HG03060 (cell line): ENCODE measurements around the gene CNNM4.

ENCODE experiments used
- ATAC-seq: cut with Tn5 transposase; IDR thresholded peaks from one replicate; pipeline ENCODE4 v1.9.1; 2021; ENCODE audit warnings: low read depth, moderate number of reproducible peaks; ENCODE audit not compliant: unreplicated experiment

CNNM4 gene

GRCh38 chr2:96853321-96853720, 92.6 kb downstream of the CNNM4 start:
- no peak for ATAC-seq

GRCh38 chr2:96856776-96857666, 96.3 kb downstream of the CNNM4 start:
- no peak for ATAC-seq

DNA sequence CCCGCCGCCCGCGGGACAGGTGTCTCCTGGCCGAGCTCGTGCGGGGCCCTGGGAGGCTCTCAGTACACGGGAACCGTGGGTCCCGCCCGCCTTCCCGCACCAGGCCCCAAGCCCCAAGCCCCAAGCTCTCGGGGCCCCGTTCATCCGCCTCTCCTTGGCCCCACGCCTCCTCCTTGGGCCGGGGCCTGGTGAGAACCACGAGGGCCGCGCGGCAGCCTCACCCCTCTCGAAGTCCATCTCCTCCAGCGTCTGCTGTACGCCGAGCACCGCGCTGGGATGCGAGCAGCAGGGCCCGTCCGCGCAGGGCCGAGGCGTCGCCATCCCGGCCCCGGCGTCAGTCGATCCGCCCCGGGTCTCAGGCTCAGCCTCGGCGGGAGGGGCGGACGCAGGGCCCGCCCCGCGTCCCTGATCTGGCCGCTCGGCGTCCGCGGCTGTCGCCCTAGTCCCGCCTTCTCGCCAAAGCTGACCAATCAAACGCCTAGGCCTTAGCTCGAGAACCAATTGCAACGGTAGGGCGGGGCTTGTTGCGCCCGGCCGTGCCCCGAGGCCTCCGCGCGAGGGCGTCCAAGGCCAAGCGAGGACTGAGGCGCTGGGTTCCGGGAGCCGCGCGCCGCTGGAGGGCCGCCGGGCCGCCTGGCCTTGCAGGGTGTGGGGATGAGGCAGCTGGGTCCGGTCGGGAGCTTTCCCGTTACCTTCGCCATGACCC, 97.1 kb downstream of the CNNM4 start, which contains the start of gene ANKRD39:
TSS of gene ANKRD39 (minus strand) at position 350 of the 706 bp plus-strand sequence. CDS start at position 321, 29 bp downstream.
- ATAC-seq: peak; percentile 87

DNA sequence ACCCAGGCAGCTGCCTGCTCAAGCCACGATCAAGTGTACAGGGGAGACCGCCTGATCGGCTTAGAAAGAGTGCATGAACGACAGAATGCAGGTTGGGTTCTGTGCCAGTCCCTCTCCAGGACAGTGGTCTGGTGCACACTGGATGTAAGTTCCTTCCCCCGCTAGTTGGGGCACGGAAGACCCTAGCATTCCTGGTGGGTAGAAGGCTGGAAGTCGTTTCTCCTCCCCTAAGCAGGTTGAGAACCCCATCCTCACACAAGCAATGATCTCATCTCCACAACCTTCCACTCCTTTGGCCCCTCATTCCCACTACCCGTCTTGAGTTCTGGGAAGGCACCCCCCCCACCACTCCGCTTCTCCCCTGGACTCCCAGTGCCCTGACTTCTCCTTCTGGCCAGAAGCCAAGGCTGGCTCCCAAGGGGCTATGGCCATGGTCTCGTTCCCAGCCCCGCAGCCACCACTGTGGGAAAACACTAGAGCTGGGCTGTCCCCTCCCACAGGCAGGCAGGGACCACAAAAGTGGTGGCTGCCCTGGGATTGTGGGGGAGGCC, 98.5 kb downstream of the CNNM4 start:
- ATAC-seq: no peak

DNA sequence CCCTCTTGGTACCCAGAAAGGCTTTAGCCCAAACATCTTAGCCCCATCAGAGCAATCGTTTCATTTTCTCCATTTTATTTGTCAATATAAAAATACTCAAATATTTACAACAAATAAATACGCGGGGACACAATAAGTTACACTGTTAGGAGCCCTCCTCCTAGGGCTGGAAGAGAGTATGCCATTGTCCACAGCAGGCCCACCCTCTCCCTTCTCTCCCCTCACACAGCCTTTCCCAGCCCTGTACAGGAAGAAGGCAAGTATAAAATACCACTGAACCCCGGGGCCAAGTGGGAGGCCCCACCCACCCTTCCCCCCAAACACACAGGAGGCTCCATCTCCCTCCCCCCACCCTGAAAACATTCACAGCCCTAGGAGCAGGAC, 99.0 kb downstream of the CNNM4 start:
- ATAC-seq: no peak

GRCh38 chr2:96860065-96861029, 99.6 kb downstream of the CNNM4 start:
- no peak for ATAC-seq

GRCh38 chr2:96861074-96861473, 100.4 kb downstream of the CNNM4 start:
- ATAC-seq: no peak
